ENCODE results near the gene GAP43.
"Not testable (repeated sequence)": the region's sequence is repeated elsewhere in the genome, so short reads cannot be mapped to it uniquely, and the experiment has no call there.

GAP43 gene

GRCh38 chr3:115728013-115728412 lies 104.7 kb downstream of the GAP43 start:
- Histone ChIP-seq H3K27ac (no peak overlapping the region), H3K4me1 (ENCODE audit: low read depth, poor library complexity, severe bottlenecking) (peaks cover 6% of the 10 kb centered on the region), H2AFZ (ENCODE audit: low read depth) (no peak overlapping the region), H3K79me2 (ENCODE audit: insufficient read depth, low read depth) (no peaks in the 10 kb centered on the region), H3K36me3 (ENCODE audit: insufficient read depth) (no peaks in the 10 kb centered on the region), H3K27me3 (ENCODE audit: insufficient read depth, low read depth) (no peaks in the 10 kb centered on the region), H3K4me2 (no peak overlapping the region), H4K20me1 (ENCODE audit: insufficient read depth) (no peaks in the 10 kb centered on the region), H3K4me3 (IDR thresholded peaks at IDR 0.05; ENCODE audit: insufficient read depth, low read depth, low read length) (no peak overlapping the region), H3K9ac (no peak overlapping the region)
- no peak for TF ChIP-seq CTCF (conservative IDR thresholded peaks at IDR 0.05; ENCODE audit: low read depth, low read length)

GRCh38 chr3:115736341-115736740 lies 113.0 kb downstream of the GAP43 start:
- H3K27ac ChIP-seq; H4K20me1 ChIP-seq (ENCODE audit: insufficient read depth); H3K79me2 ChIP-seq (ENCODE audit: insufficient read depth, low read depth); H3K36me3 ChIP-seq (ENCODE audit: insufficient read depth); H3K4me2 ChIP-seq; H3K27me3 ChIP-seq (ENCODE audit: insufficient read depth, low read depth); H3K9ac ChIP-seq; H3K4me1 ChIP-seq (ENCODE audit: low read depth, poor library complexity, severe bottlenecking); H3K4me3 ChIP-seq (IDR thresholded peaks at IDR 0.05; ENCODE audit: insufficient read depth, low read depth, low read length); H2AFZ ChIP-seq (ENCODE audit: low read depth): not testable (repeated sequence)

- Histone ChIP-seq H3K36me3 (ENCODE audit: insufficient read depth) (no peaks in the 10 kb centered on the region), H3K4me2 (no peak overlapping the region), H4K20me1 (ENCODE audit: insufficient read depth) (no peaks in the 10 kb centered on the region), H3K27me3 (ENCODE audit: insufficient read depth, low read depth) (no peaks in the 10 kb centered on the region), H3K27ac (no peak overlapping the region), H3K4me1 (ENCODE audit: low read depth, poor library complexity, severe bottlenecking) (no peaks in the 10 kb centered on the region), H2AFZ (ENCODE audit: low read depth) (no peak overlapping the region), H3K79me2 (ENCODE audit: insufficient read depth, low read depth) (no peaks in the 10 kb centered on the region), H3K9ac (no peak overlapping the region), H3K4me3 (IDR thresholded peaks at IDR 0.05; ENCODE audit: insufficient read depth, low read depth, low read length) (no peak overlapping the region)
- no peak for TF ChIP-seq CTCF (conservative IDR thresholded peaks at IDR 0.05; ENCODE audit: low read depth, low read length)
These were observed 118.3 kb downstream of the GAP43 start for GRCh38 chr3:115741650-115742049.

- not testable (repeated sequence) for H3K27ac ChIP-seq; H3K4me2 ChIP-seq; H2AFZ ChIP-seq (ENCODE audit: low read depth); H3K79me2 ChIP-seq (ENCODE audit: insufficient read depth, low read depth); H3K9ac ChIP-seq; H3K4me1 ChIP-seq (ENCODE audit: low read depth, poor library complexity, severe bottlenecking); H3K27me3 ChIP-seq (ENCODE audit: insufficient read depth, low read depth); H3K4me3 ChIP-seq (IDR thresholded peaks at IDR 0.05; ENCODE audit: insufficient read depth, low read depth, low read length); H3K36me3 ChIP-seq (ENCODE audit: insufficient read depth); H4K20me1 ChIP-seq (ENCODE audit: insufficient read depth)
These were observed 121.2 kb downstream of the GAP43 start for GRCh38 chr3:115744516-115744915.

- not testable (repeated sequence) for H3K4me1 ChIP-seq (ENCODE audit: low read depth, poor library complexity, severe bottlenecking)
These were observed 129.7 kb downstream of the GAP43 start for GRCh38 chr3:115752978-115753377.

GRCh38 chr3:115758076-115758763 lies 134.9 kb downstream of the GAP43 start:
- H3K4me3 ChIP-seq (IDR thresholded peaks at IDR 0.05; ENCODE audit: insufficient read depth, low read depth, low read length): no peak overlapping the region
- no peak overlapping the region for H3K27ac ChIP-seq
- TF ChIP-seq CTCF (conservative IDR thresholded peaks at IDR 0.05; ENCODE audit: low read depth, low read length): no peak
- H3K4me2 ChIP-seq: no peak overlapping the region
- no peaks in the 10 kb centered on the region for H3K27me3 ChIP-seq (ENCODE audit: insufficient read depth, low read depth)
- H3K9ac ChIP-seq: no peak overlapping the region
- no peaks in the 10 kb centered on the region for H4K20me1 ChIP-seq (ENCODE audit: insufficient read depth)
- no peaks in the 10 kb centered on the region for H3K36me3 ChIP-seq (ENCODE audit: insufficient read depth)
- no peaks in the 10 kb centered on the region for H3K79me2 ChIP-seq (ENCODE audit: insufficient read depth, low read depth)
- H2AFZ ChIP-seq (ENCODE audit: low read depth): no peak overlapping the region
- no peaks in the 10 kb centered on the region for H3K4me1 ChIP-seq (ENCODE audit: low read depth, poor library complexity, severe bottlenecking)

More at GRCh38 chr3:115752978-115753377, 129.7 kb downstream of the GAP43 start:
- H3K9ac ChIP-seq; H3K27ac ChIP-seq; H2AFZ ChIP-seq (ENCODE audit: low read depth); H3K4me2 ChIP-seq; H3K79me2 ChIP-seq (ENCODE audit: insufficient read depth, low read depth); H4K20me1 ChIP-seq (ENCODE audit: insufficient read depth); H3K27me3 ChIP-seq (ENCODE audit: insufficient read depth, low read depth); H3K36me3 ChIP-seq (ENCODE audit: insufficient read depth); H3K4me3 ChIP-seq (IDR thresholded peaks at IDR 0.05; ENCODE audit: insufficient read depth, low read depth, low read length): not testable (repeated sequence)

Measured in KMS-11 (cell line).